ENCODE results near the gene FAAH.

Gene FAAH

GRCh38 chr1:46449223-46450159, 55.4 kb downstream of the FAAH start:
- DNase-seq: no peak

DNA sequence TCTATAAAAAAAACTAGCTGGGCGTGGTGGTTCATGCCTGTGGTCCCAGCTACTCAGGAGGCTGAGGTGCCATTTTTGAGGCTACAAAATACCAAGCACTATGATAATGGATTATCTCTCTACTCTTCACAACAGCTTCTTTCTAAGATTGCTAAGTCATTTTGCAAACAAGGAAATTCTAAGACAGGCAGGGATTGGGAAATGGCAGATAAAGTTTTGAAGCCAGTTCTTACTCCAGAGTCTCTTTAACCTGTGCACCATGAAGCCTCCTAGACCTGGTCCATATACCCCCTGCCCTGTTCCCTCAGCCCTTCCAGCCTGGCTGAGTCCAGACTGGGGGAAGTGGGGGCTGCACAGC, 56.0 kb downstream of the FAAH start:
- no peak for DNase-seq

GRCh38 chr1:46451948-46452930, 58.1 kb downstream of the FAAH start:
- no peak for DNase-seq

- no peak for DNase-seq
Measured at GRCh38 chr1:46452931-46453325, 58.8 kb downstream of the FAAH start.

- no peak for DNase-seq
Measured at GRCh38 chr1:46453449-46453848, 59.3 kb downstream of the FAAH start.

GRCh38 chr1:46455951-46456350, 61.8 kb downstream of the FAAH start:
- DNase-seq: no peak

DNA sequence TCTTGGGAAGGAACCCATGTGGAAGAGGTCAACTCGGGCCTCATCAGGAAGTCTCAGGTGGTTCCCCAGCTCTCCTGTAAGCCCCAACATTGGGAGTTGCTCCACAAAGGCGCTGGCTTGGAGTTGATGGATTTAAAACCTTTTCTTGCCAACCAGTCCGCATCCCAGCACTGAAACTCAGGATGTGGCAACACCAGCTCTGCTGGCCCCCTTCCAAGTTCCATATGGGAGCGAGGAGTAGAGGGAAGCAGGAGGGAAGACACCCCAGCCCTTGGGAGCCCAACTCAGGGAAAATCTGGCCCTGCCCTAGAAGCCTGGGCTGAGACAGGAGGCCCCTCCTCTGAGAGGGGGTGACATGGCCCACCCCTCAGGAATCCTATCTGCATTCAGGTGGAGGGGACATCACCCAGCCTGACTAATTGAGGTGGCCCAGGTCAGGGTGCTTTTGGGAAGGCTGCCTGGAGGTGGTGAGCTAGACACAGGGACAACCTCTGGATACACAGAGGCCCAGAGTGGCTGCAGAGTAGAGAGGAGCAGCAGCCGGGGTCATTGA, 62.4 kb downstream of the FAAH start:
- no peak for DNase-seq

- no peak for DNase-seq
Measured at GRCh38 chr1:46457178-46457577, 63.1 kb downstream of the FAAH start.

GRCh38 chr1:46458190-46458589, 64.1 kb downstream of the FAAH start:
- DNase-seq: no peak

DNA sequence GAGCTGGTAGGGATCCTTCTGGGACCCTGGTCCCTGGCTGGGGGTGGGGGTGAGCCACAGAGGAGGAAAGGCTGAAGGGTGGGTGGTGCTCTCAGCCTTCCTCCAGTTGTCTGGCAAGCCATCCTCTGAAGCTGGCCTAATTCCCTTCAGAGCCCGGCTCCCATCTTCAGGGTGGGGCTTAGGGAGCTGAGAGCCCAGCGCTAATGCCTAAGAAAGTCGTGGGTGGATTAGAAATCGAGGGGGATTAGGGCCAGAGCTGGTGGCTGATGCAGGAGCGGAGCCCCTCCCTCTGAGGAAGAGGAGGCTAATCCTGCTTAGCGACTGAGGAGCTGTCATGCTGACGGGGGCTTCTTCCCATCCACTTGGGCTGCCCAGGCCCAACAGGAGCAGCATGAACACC, 64.7 kb downstream of the FAAH start:
- no peak for DNase-seq

DNA sequence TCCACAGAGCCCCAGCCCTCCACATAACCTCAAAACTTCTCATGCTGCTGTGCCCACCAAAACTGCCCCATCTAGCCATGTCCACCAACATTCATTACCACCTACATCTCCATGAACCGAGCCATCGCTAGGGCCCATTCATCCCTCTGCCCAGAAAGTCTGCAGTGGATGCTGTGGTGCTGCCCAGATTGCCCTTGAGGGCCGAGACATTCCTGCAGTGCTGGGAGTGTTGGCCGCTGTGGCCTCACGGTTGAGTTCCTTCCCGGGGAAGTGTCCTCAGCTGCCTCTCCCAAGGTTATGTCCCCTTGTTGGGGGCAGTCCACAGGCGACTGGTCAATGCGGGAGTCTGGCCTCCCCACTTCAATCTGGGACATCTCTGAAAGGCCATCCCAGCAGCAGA, 65.2 kb downstream of the FAAH start:
- DNase-seq: no peak

DNA sequence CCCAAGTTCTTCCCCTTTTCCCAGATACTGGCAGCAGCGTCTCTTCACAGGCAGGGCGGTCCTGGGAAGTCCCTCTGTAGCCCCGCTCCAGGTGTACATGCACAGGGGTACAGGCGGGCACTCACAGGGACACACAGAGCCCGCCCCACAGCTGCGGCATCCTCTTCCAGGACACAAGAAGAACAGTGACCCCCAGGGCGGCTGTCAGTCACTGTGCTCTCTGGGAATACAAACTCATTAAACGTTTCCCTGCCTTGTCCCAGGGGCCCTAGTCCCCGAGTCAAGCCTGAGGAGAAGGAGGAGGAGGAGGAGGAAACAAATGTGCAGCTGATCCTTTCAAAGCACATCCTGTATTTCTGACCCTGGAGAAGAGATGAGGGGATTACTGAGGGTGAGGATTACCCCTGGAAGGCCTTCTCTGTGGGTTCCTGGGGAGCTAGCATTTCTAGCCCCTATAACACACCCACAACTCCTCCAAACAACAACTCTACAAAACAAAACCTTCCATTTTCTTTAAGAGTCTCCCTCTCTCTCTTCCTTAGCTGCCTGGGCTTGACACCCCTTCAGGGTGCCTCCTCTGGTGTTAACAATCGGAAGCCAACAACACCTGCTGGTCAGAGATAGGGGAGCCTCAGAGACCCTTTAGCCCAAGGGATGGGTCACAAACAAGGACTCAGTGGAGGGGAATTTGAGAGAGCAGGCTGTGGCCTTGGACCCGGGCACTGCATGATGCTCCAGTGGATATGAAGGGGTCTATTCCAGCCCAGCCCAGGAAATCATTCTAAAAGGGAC, 67.1 kb downstream of the FAAH start:
- DNase-seq: no peak

DNA sequence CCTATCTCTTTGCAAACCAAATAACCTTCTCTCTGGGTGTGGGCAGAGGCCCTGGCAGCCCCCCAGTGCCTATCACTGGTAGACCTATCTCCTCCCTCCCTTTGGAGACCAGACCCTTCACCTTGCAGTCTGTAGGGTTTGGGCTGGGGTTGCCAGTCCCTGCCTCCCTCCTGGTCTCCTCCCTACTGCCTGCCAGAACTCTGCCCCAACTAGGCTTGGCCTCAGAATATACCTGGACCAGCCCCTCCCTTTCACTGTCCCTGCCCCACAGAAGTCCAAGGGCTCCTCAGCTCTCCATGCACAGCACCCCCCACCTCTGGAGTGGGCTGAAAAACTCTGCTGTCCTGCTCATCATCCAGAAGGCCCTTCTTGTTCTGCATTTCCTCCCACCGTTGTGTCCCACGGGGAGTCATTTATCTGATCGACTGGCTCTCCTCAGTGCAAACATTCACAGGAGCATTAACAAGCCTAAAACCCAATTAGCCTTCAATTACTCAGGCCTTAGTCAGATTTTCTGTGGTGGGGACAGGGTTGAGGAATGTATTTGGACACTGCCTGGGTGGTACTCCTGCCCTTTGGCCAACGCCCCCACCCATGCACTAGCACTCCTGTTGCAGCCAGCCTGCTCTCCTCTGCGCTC, 67.8 kb downstream of the FAAH start:
- DNase-seq: no peak

Data from right kidney (tissue), 1 donor.